HG03095 (cell line): ENCODE measurements around the gene DGUOK.
A peak's percentile ranks its signal among the peaks of the same experiment; 100 is the strongest.

Experiments
- ATAC-seq: cut with Tn5 transposase; IDR thresholded peaks from one replicate; pipeline ENCODE4 v1.9.1; 2021; ENCODE audit warnings: moderate library complexity; ENCODE audit not compliant: unreplicated experiment

DGUOK gene

DNA sequence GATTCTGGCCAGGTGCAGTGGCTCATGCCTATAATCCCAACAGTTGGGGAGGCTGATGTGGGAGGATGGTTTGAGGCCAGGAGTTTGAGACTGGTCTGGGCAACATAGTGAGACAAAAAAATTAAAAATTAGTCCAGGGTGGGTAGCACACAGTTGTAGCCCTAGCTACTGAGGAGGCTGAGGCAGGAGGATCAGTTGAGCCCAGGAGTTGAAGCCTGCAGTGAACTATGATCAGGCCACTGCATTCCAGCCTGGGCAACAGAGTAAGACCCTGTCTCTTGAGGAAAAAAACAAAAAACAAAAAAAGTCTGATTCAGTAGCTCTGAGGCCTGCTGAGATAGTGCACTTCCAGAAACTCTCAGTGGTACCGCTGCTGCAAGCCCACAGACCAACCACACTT lies 50.1 kb downstream of the DGUOK start:
- no peak for ATAC-seq

DNA sequence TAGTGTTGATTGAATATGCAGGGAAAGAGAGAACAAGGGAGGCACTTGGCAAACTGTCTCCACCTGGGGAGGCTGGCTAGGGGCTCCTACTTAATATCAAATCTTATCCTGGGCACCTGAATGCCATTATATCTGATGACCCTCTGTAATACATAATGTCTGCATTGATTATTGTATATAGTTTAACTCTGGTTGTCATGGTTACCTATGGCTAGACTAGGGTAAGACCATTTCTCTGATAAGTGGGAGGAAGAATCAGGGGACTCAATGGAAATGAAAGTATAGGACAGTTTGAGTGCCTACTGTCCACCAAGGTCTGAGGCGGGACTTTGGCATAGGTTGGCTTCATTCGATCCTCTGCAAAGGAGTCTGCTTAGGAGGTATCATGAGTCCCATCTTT lies 50.8 kb downstream of the DGUOK start:
- ATAC-seq: no peak

DNA sequence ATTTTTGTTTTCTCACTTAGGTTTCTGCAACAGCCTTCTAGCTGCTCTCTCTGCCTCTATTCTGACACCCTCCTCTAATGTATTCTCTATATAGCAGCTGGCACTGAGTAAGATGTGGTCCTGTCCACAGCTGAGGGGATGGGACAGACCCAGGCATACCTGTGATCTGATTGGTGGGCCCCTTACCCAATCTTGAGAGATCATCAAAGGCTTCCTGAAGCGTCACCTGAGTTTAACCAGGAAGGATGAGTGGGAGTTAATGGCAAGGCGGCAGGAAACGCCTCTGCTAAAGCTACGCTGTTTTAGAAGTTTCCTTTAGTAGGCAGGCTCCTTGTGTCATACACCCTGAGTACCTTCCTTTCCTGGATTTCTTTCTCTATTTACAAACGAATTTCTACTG lies 52.3 kb downstream of the DGUOK start:
- ATAC-seq: no peak

DNA sequence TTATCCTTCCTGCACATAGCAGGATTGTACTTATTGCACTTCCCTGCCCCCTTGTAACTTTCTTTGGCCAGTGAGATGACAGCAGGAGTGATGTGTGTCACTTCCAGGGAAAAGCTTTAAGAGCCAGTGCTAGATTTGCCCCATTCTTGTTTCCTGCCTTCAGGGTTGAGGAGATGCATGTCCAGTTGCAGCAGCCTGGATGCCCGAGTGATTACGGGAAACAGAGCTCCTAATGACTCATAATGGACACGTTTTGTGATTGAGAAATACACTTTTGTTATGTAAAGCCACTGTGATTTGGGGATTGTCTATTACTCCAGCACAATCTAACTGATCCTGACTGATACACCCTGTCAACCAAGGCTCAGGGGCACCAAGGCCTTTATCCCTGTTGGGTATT lies 53.0 kb downstream of the DGUOK start:
- ATAC-seq: no peak

DNA sequence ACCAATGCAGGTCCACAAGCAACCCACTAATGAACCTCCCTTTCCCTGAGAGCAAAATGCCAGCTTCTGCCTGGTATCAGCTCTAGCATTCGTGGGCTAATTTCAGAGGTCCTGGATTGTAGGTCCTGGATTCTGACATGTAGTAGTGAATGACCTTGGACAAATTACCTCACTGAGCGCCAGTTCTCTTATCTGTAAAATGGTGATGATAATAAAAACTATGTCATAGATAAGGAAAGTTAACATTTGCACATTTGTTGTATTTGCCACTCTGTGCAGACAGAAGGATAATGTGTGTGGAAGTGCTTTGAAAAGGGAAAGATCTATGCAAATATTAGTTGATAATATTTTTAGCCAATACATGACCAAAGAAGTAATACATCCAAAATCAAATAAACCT lies 53.9 kb downstream of the DGUOK start:
- ATAC-seq: no peak

DNA sequence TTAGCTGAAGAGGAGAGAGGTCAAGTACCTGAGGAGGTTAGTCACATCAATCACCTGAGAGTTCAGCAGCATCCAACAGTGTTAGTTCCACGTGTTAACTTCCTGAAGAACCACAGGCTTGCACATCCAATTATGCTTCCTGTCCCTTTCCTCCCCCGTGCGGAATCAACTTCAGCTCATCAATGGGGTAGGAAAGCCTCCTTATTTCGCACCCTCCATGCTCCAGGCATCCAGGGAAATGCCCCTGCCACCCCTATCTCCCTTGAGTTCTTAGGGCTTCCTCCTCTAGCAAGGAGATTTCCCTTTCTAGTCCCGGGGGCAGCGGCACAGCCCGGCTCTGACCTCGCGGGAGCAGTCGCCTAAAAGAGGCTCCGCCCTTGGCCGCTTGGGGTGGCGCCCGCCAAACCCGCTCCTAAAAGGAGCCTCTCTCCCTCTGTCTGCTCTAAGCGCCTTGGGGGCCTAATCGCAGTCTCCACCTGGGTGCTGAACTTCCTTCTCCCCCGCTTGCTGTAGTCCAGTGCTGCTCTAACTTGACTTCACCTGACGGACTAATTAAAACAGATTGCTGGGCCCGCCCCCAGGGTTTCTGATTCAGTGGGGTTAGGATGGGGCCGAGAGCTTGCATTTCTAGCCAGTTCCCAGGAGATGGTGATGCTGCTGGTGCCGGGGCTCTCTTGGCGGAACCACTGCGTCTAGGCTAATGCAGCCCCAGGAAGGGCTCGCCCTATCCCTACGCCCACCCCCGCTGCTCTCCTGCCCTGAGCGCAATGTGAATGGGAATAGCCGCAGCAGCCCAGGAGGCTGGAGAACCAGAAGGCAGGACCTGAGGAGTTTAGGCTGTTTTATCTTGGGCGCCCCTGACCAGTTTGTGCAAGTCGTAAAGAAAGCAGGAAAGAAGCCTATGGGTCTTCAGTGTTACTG lies 54.7 kb downstream of the DGUOK start:
- ATAC-seq: no peak

DNA sequence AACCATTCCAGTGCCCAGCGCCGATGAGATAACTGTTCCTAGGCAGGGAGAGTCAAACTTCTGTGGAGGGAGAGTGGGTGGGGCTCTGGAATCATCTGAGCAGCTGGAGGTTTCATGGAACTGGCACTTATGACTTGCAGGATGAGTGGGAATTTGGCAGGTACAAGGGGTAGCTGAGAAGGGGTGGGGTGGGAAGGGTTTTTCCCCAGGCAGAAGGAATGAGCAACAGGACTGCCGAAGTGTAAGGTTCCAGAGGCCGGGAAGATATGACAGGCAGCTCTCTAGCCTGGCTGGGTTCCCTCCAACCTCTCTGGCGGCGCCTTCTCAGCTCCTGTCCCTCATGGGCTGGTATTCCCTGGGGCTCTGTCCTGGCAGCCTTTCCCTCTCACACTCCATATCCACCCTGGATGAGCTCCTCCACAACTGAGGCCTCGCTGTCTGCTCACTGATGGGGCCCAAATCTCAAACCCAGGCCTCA lies 55.5 kb downstream of the DGUOK start:
- no peak for ATAC-seq

DNA sequence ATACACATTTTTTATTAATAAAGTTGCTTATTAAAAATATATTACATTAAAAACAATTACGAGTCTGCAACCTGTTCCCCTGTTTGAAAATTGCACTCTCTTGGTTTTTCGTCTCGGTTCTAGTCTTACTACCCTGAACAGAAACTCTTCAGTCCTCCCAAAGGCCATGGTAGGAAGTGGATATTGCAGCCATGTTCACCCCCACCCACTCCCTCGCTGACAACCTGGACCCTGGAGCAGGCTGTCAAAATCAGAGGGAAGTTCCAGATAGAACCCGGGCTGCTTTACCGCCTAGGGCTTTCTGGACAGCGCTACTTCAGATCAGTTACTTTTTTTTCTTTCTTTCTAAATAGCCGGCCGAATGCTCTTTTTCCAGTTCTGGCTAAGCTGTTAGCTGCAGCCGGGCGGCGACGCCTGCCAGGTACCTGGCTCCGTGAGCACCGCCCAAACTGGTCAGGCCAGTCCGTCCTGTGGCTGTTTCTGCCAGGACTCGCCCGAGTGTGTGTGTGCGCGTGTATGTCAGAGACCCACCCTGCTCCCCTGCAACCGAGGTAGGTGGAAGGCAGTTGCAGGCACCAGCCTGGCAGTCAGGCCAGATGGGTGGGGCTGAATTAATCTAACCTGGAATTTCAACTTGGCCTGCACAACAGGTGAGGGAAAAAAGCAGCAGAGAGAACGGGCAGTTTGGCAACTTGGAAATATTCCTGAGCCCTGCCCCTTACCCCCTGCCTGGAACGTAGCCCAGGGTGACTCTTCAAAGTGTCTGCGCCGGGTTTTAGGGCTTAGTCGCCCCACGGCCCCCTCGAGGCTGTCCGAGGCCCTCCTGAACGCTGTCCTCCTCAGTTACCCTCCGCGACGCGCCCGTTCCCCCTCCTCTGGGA lies 56.9 kb downstream of the DGUOK start:
- ATAC-seq: no peak

DNA sequence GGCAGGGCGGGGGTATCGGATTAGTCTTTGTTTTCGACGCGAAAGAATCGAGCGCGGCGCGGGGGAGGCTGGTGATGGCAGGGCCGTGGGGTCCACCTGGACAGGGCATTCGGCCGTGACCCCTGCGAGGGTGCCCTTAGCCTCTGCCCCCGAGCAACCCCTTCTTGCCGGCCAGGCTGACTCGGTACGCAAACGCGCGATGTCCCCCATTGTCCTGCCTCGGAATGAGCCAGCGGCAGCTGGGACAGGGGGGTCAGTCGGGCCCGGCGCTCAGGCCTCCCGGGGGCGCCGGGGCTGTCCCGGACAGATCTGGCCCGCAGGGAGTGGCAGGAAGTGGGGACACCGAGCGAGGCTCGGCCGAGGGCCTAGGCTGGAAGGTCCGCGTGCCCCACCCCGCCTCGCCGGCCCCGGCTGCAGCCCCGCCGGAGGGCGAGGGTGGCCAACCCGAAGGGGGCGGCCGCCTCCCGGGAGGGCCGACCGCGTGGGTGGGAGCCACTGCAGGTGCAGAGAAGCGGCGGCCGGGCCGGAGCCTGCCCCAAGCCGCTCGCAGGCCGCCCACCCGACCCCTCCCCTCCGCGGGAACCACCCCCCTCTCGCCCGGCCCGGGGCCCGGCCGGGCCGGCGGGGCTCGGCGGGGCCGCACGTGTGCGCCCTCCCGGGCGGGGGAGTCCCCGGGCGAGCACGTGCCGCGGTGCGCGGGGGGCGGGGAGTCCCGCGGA lies 57.7 kb downstream of the DGUOK start, which contains the start of gene TET3:
TET3 (plus strand) TSS at position 708 of the 719 bp plus-strand sequence. CDS start 1,494 bp downstream, outside the sequence.
- ATAC-seq: peak; percentile 40

DNA sequence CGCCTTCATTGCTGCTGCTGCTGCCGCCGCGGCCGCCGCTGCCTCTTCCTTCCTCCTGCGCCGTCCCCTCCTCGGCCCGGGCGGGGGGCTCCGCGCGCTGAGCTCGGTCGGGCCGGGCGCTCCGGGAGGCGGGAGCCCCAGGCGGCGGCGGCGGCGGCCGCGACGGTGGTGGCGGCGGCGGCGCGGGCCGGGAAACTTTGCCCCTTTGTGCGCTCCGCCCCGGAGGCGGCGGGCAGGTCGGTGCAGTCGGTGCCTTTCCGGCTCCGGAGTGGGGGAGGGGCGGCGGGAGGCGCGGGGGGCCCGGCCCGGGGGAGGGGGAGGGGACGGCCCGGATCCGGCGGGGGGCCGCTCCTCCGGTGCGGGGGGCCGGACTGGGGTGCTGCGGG lies 58.2 kb downstream of the DGUOK start:
- peak; percentile 9 for ATAC-seq

DNA sequence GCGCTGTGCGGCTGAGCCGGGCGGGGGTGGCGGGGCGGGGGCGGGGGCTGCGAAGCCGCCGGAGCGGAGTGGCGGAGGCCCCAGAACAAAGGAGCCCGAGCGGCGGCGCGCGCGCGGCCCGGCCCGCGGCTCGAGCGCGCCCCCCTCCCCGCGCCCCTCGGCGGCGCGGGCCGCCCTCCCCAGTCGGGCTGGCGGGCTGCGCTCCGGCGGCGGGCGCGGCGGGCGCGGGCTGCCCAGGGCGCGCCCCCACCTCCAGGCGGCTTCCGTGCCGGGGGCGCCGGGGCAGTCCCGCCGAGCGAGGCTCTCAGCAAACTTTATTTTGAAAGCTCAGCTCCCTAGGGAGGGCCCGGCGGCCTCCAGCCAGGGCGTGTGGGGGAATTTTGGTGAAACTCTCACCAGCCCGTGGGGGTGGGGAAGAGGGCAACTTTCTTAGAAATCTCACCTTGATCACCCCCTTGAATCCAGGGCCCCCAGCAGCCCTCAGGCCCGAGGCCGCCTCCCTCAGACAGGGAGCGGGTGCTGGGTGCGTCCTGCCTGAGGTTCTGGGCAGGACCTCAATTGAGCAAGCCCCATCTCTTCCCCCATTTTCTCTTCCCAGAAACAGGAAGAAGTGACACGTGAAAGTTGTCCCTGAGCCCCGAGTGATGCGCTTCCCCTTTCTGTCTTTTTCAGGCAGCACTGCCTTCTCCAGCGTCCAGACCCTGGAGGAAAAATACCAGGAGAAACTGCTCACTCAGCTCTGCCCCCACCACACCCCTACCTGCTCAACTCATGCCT lies 58.8 kb downstream of the DGUOK start:
- ATAC-seq: no peak

DNA sequence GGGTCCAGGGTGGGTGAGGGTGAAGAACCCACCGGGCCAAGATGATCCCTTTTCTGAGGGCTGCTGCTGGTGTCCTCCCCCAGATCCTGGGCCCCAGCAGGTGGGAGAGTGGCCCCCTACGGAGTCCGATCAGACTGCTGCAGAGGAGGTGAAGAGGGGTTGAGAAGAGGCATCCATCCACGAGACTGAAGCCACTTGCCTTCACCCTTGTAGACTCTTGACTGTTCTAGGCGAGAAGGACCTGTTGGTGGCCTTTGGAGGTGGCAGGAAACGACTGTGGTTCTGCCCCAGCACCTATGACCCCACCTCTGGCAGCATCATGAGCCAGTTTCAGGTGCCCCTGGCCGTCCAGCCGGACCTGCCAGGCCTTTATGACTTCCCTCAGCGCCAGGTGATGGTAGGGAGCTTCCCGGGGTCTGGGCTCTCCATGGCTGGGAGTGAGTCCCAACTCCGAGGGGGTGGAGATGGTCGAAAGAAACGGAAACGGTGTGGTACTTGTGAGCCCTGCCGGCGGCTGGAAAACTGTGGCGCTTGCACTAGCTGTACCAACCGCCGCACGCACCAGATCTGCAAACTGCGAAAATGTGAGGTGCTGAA lies 59.5 kb downstream of the DGUOK start:
- ATAC-seq: no peak

DNA sequence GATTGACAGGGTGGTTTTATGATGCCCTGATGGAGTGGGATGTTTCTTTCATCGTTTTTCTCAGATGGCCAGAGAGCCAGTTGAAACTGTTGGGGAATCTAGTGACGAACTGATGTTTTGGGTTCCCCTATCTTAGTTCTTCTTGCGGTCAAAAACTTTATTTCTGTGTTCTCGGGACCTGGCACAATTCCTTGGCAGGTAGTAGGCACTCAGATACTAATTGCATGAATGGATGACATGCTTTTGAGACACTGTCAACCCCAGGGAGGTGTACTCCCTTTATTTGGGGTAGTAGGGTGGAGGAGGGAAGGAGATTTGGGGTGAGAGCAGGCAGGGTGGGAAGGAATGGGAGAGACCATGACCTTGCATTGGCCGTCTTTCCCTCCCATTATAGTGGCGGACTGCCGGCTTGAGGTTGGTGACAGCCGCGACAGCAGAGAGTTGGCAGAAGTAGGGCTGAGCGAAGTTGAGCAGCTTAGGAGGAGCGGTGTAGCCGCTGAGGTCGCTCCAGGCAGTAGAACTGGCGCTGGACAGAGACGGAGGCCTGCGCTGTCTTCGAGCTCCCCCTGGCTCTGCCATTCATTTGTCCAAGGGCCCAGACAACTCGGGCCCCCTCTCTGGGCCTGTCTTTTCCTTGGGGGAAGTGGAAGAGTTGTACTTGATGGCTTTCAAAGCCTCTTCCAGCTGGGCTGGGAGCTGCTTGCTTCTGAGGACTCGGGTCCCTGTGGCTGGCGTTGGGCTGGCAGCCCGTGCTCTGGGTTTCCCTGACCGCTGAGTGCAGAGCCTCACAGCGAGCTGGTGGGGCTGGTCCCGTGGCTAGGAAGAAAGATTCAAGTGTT lies 60.6 kb downstream of the DGUOK start:
- ATAC-seq: no peak

DNA sequence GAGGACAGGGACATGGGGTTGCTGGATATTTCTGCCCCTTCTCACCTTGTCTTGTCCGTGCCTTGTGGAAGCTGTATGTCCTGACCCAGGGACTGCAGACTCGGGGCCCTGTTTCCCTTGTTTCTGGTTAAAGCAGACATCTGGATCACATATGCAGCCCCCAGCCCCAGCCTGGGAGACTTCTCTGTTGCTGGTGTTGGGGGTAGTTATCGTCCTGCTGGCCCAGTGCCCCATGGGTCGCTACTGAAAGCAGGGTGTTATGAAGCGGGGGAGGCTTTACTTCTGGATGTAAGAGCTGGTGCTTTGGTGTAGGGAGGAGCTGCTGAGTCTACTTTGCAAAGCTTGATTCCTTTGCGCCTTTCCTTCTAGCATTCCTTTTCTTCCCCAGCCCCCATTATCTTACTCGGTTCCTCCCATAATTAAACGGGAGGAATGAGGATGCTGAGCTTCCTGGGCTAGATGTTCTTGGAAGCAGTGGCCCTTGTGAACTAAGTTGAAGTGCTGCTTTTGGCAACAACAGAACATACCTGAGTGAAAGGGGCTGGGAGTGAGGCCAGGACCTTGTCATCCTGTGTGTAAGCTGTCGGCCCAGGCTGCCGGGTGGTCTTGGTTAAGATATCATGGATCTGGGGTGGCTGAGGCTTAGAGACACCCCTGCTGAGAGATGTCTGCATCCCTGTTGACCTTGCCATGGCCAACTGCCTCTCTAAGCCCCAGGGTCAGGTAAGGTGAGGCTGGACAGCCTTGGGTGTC lies 61.4 kb downstream of the DGUOK start:
- ATAC-seq: no peak

DNA sequence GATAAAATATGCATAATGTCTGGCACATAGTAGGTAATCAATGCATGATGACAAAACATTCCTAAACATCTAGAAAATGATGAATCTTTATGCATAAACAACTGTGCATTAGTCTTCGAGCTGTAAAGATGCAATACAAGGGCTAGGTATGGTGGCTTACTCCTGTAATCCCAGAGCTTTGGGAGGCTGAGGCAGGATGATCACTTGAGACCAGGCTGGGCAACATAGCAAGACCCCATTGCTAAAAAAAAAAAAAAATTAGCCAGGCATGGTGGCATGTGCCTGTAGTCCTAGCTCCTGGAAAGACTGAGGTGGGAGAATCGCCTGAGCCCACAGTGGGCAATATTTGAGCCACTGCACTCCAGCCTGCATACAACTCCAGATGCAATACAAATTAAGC lies 63.3 kb downstream of the DGUOK start:
- no peak for ATAC-seq

DNA sequence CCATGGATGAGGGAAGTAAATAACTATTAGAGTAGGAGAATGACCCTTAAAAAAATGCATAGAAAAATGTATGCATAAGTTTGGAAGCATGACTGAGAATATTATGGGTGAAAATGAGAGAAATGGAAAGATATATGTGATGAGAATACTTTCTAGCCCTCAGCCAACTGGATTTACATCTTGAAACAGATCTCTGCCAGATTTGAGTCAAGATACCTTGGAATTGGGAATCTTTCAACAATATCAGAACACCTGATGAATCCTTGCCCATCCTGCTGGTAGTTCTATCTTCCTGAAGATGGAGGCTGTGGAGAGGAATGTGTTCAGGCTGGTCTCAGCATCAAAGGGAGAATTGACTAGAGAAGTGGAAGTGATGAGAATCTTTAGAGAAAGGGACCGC lies 63.9 kb downstream of the DGUOK start:
- ATAC-seq: no peak

DNA sequence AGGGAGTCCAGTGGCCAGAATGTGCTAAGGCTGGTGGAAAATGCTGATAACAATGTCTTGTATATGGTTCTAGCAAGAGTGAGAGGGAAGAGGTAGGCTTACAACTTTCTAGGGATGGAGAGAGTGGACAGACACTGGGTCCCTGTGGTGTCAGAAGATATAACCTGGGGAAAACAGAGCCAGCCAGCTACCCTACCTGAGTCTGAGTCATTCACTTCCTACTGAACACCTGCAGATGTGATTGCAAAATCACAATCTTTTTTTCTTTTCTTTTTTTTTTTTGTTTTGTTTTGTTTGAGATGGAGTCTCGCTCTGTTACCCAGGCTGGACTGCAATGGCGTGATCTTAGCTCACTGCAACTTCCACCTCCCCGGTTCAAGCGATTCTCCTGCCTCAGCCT lies 65.4 kb downstream of the DGUOK start:
- ATAC-seq: no peak

DNA sequence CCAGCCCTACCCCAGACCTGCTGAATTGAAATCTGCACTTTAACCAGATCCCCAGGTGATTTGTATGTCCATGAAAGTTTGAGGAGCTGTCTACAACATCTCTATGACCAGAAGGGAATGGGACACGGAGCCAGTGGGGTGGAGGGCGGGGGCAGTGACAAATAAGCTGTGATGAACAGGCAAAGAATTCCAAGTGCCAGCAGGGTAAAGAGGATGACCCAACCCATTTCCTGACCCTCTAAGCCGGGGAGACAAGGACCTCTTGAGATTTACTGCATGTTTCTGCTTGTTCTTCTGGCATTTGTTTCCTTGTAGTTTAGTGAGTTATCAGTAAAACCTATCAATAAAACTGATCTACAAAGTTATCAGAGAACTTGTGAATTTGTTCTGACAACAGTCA lies 66.7 kb downstream of the DGUOK start:
- ATAC-seq: no peak
